GM19455 (cell line): ENCODE measurements around the gene RIC3.
A peak's percentile ranks its signal among the peaks of the same experiment; 100 is the strongest.

Source experiments
- ATAC-seq: cut with Tn5 transposase; IDR thresholded peaks from one replicate; pipeline ENCODE4 v1.9.1; 2021; ENCODE audit not compliant: unreplicated experiment

RIC3 gene

GRCh38 chr11:8105666-8106065 lies 63.2 kb downstream of the RIC3 start:
- ATAC-seq, result no peak

DNA sequence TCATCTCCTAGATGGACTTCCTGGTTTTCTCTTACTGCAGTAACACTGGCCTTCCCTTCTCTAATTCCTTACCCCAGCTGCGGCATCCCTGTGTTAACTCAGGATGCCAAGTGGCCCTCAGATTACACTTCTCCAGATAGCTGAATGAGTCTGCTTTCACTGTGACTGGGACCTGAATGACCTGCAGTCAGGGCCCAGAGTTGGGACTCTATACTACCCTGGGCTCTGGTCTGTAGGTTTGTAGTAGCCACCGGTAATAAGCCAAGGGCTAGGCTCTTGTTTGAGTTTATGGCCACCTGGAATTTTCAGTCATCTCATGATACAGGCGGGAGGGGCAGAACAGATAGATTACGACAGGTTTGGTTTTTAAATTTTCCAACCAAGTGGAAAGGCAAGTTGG lies 63.7 kb downstream of the RIC3 start:
- no peak for ATAC-seq

GRCh38 chr11:8103909-8104308 lies 64.9 kb downstream of the RIC3 start:
- no peak for ATAC-seq

- ATAC-seq, result no peak
These were observed 65.9 kb downstream of the RIC3 start for GRCh38 chr11:8102965-8103364.

GRCh38 chr11:8102296-8102915 lies 66.4 kb downstream of the RIC3 start:
- ATAC-seq, result no peak

DNA sequence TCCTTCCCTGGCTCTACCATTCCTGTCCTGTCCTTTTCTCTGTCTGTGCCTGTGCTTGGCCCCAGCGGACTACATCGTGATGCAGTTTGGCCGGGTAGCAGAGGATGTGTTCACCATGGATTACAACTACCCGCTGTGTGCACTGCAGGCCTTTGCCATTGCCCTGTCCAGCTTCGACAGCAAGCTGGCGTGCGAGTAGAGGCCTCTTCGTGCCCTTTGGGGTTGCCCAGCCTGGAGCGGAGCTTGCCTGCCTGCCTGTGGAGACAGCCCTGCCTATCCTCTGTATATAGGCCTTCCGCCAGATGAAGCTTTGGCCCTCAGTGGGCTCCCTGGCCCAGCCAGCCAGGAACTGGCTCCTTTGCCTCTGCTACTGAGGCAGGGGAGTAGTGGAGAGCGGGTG lies 67.4 kb downstream of the RIC3 start:
- no peak for ATAC-seq

DNA sequence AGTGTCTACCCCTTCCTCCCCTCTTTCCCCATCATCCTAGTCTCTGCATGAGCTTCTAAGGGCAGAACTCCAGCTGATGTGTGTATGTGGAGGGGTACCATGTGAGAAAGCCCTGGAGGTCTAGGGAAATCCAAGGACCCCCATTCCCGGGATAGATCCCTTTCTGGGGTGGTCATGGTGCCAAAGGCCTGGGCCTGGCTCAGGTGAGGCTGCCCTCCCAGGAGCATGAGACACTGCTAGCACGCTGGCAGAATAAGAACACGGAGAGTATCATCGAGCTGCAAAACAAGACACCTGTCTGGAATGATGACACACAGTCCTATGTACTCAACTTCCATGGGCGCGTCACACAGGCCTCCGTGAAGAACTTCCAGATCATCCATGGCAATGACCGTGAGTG lies 68.2 kb downstream of the RIC3 start:
- no peak for ATAC-seq

GRCh38 chr11:8100158-8100557 lies 68.7 kb downstream of the RIC3 start:
- no peak for ATAC-seq

GRCh38 chr11:8099291-8099899 lies 69.4 kb downstream of the RIC3 start:
- no peak for ATAC-seq

DNA sequence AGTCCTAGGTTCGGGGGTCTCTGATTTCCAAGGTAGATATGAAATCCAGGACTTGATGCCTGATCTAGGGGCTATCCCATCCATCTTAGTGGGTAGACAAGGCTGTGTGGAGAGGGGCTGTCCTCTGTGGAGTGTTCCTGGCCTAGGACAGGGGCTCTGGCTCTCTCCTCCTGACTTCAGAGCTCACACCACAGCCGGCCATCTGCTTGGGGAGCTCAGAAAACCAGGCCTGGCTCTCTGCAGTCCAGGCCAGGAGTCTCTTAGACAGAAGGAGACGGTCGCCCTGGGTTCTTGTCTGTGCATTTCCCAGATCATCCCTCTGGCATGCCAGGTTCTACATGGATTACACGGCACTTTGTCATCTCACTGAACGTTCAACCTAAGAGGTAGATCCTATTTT lies 69.9 kb downstream of the RIC3 start:
- ATAC-seq, result no peak

DNA sequence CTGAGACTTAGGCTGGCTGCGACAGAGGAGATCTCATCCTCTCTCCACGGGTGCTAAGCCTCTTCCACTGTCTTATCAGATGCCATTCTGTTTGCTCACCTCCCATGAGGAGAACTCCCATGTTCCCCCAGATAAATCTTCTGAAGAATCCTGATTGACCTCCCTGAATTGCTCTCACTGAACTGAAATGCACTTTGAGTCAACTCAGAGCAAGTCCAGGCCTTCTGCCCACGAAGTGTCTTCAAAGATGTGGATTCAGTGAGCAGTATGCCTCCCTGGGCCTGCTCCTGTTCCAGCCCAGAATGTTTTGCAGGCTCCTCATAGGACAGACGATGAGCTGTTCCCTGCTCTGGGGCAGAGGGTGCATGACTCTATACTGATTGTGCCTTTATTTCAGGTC lies 70.5 kb downstream of the RIC3 start:
- no peak for ATAC-seq

DNA sequence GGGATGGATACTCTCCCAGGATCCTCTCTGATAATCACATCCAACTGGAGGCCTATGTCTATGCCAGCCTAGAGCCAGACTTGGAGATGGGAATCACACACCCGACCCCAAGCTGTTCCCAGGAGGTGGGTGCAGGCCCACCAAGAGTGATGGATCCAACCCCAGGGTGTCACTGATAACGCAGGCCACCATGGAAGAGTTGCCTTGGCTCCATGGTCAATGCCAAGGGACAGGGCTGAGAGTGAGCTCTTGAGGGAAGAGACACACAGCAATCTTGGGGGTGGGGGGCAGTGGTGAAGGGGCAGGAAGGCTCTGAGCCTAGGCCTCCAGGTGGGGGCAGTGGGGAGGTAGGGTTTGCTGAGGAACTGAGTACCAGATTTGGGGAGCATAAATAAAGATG lies 70.9 kb downstream of the RIC3 start:
- ATAC-seq, result no peak

DNA sequence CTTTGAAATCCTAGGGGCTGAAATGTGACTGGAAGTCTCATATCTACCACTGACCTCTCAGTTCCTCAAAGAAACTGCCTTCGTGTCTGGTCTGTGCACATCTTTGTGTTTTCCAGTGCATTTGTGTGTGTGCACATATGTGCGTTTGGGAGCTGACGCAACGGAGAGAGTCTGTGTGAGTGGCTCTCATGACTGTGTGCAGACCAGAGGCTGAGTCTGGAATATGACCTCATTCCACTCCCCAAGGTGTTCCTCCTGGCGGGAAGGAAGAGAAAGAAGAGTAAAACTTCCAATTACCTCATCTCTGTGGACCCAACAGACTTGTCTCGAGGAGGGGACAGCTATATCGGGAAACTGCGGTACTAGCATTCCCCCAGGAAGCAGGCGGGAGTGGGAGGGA lies 71.4 kb downstream of the RIC3 start:
- ATAC-seq, result no peak

DNA sequence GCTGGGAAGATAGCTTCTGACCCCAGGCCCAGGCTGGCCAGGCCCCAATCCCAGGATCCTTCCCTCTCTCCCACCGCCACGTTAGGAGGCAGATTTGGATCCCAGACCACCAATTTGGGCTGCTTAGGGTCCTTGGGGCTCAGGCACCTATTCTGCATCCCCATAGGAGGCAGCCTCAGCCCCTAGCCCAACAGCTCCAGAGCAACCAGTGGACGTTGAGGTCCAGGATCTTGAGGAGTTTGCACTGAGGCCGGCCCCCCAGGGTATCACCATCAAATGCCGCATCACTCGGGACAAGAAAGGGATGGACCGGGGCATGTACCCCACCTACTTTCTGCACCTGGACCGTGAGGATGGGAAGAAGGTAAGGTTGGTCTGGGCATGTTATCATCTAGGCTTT lies 71.8 kb downstream of the RIC3 start:
- no peak for ATAC-seq

GRCh38 chr11:8096575-8096974 lies 72.2 kb downstream of the RIC3 start:
- no peak for ATAC-seq

DNA sequence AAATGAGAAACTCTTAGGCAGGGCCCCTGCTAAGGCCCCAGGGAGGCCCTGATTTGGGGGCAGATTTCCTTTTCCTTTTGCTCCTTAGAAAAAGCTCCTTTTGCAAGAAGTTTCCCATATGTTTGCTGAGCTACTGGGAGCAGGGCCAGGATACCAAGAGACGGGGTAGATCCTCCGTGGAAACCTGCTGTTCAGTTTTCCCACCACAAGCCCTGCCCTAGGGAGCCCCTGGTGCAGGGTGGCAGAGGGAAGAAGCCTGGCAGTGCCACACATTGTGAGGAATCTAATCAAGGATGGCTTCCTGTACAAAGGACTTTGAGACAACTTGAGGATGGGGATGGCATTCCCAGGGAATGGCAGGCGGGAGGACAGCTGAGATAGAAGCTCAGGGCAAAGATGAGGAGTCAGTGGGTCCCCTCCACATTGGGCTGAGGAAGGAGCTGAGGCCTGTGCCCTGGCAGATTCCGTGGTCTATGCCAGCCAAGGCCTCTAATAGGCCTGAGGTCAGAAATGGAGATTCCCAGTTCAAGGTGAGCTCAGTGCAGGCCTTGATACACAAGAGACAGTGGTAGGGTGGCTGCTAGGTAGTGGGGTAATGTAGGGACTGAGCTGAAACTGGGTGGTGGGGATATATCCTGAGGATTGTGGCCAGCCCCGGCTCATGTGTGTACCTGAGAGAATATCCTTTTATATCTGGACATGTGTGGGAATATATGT lies 72.9 kb downstream of the RIC3 start:
- no peak for ATAC-seq

DNA sequence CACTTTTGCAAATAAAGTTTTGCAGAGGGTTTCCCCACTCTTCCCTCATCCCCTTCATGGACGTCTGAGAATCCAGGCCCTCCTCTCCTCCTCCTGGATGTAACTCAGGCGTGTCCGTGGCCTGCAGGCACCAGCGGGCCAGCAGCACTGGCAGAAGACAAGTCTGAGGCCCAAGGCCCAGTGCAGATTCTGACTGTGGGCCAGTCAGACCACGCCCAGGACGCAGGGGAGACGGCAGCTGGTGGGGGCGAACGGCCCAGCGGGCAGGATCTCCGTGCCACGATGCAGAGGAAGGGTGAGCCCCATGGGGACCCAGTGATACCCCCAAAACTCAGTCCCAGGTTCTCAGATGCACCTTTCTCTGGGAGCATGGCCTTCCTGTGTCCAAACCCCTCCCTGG lies 73.5 kb downstream of the RIC3 start:
- ATAC-seq, result no peak

DNA sequence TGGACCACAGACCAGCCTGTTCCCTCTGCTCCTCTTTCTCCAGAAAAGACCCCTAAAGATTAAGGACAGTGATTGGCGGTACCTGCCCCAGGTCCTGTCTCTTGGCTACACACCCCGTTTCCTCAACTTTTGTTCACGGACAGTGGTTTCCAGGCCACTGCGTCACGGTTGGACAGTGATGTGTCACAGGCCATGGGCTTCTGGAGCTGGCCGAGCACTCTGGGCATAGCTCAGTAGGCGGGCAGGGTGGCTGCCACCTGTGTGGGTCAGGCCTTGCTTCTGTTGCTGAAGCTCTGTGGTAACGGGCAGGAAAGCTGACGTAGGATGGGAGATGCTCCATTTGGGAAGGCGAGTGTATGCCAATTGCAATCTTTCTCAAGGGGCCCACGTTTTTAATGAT lies 74.2 kb downstream of the RIC3 start:
- no peak for ATAC-seq

DNA sequence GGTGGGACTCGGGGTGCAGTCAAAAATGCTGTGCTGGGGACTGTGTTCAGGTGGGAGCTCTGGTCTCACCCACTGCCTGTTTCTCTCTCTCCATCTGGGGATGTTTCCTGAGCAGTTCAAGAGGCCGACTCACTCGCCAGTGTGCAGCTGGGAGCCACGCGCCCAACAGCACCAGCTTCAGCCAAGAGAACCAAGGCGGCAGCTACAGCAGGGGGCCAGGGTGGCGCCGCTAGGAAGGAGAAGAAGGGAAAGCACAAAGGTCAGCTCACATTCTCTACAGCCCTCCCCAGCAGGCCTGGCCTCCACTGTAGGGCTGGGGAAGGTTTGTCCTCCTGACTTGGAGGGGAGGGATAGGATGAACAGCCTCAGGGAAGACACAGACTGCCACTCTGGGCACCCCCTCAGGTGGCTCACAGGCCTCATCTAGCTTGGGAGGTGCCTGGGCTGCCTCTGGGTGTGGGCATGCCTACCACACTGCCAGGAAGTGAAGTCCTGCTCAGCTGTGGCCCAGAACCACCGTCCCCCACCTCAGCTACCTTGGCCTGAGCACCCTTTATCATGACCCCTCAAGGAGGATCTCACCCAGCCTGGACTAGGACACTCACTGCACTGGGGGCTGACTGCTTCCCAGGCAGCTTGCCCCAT lies 74.8 kb downstream of the RIC3 start:
- no peak for ATAC-seq

GRCh38 chr11:8092587-8093424 lies 76.0 kb downstream of the RIC3 start:
- peak; percentile 74 for ATAC-seq

DNA sequence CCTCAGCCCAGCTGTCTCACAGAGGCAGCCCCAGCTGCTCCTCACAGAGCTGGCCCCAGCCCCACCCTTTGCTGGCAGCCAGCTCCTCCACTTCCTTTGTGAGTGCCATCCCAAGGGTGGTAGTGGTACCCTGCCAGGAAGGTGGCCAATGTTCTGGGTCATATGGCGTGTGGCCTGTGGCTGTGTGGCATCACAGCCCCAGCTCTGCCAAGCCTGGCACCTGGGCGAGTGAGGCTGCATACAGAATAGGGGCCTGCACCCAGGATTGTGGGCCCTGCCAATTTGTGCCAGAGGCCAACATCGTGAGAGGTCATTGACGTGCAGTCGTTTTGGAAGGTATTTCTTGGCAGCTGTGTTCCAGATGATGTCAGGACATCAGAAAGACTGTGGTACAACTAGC lies 77.1 kb downstream of the RIC3 start:
- no peak for ATAC-seq
